H9 (cell line): ENCODE data around the gene ISLR2. TPM values are rescaled to one million over a fixed set of nuclear protein-coding genes. Genes with fewer than 3 reads are reported as not detected.

Experiments used
- DNase-seq: peaks from one replicate; pipeline ENCODE4 v3.0.0-alpha.2; 2017
- H2AFZ ChIP-seq: one replicate; pipeline ENCODE4 v1.6.1; 2013; ENCODE audit warnings: mild to moderate bottlenecking, low read length, control low read depth, moderate library complexity
- H2AK5ac ChIP-seq: 2 replicates; pipeline ENCODE4 v1.6.1; 2013; ENCODE audit warnings: low read length, control low read depth, mixed read lengths; ENCODE audit not compliant: insufficient read length
- H2BK120ac ChIP-seq: one replicate; pipeline ENCODE4 v1.6.1; 2013; ENCODE audit warnings: low read depth, mild to moderate bottlenecking, low read length, control low read depth, inconsistent platforms; ENCODE audit not compliant: poor library complexity, severe bottlenecking
- H2BK12ac ChIP-seq: 2 replicates; pipeline ENCODE4 v1.6.1; 2013; ENCODE audit warnings: low read length, control low read depth, mixed read lengths, low read depth; ENCODE audit not compliant: insufficient read length
- H2BK15ac ChIP-seq: 2 replicates; pipeline ENCODE4 v1.6.1; 2013; ENCODE audit warnings: low read depth, low read length, control low read depth
- H2BK20ac ChIP-seq: one replicate; pipeline ENCODE4 v1.6.1; 2013; ENCODE audit warnings: low read depth, mild to moderate bottlenecking, low read length, control low read depth, inconsistent platforms; ENCODE audit not compliant: poor library complexity, severe bottlenecking
- H2BK5ac ChIP-seq: 2 replicates; pipeline ENCODE4 v1.6.1; 2013; ENCODE audit warnings: low read length, control low read depth, mixed read lengths; ENCODE audit not compliant: insufficient read length
- H3K14ac ChIP-seq: 2 replicates; pipeline ENCODE4 v1.6.1; 2013; ENCODE audit warnings: low read length, control low read depth; ENCODE audit not compliant: insufficient read depth
- H3K18ac ChIP-seq: 2 replicates; pipeline ENCODE4 v1.6.1; 2013; ENCODE audit warnings: low read depth, mild to moderate bottlenecking, mixed read lengths, low read length, control low read depth; ENCODE audit not compliant: insufficient read length
- H3K23ac ChIP-seq: 2 replicates; pipeline ENCODE4 v1.6.1; 2013; ENCODE audit warnings: low read length, control low read depth, mixed read lengths, low read depth; ENCODE audit not compliant: insufficient read length
- H3K23me2 ChIP-seq: 2 replicates; pipeline ENCODE4 v1.6.1; 2013; ENCODE audit warnings: low read depth, mild to moderate bottlenecking, mixed read lengths, low read length, control low read depth; ENCODE audit not compliant: insufficient read length, poor library complexity, severe bottlenecking
- H3K27ac ChIP-seq: 2 replicates; pipeline ENCODE4 v1.5.1; 2013; ENCODE audit warnings: low read length, control low read depth, mixed read lengths, low read depth; ENCODE audit not compliant: insufficient read length
- H3K27me3 ChIP-seq: 2 replicates; pipeline ENCODE4 v1.6.1; 2013; ENCODE audit warnings: low read length, control low read depth, inconsistent platforms; ENCODE audit not compliant: insufficient read depth
- H3K4ac ChIP-seq: 2 replicates; pipeline ENCODE4 v1.6.1; 2013; ENCODE audit warnings: low read depth, mild to moderate bottlenecking, control low read depth, inconsistent platforms, low read length, moderate library complexity
- H3K4me1 ChIP-seq: 2 replicates; pipeline ENCODE4 v1.6.1; 2013; ENCODE audit warnings: low read length, control low read depth, inconsistent platforms; ENCODE audit not compliant: insufficient read depth
- H3K4me2 ChIP-seq: 2 replicates; pipeline ENCODE4 v1.6.1; 2013; ENCODE audit warnings: low read length, control low read depth, mixed read lengths; ENCODE audit not compliant: insufficient read length, insufficient read depth
- H3K56ac ChIP-seq: 2 replicates; pipeline ENCODE4 v1.6.1; 2013; ENCODE audit warnings: low read depth, mild to moderate bottlenecking, mixed read lengths, low read length, control low read depth; ENCODE audit not compliant: insufficient read length
- H3K79me1 ChIP-seq: 2 replicates; pipeline ENCODE4 v1.6.1; 2013; ENCODE audit warnings: low read depth, mild to moderate bottlenecking, moderate library complexity, low read length, control low read depth, inconsistent platforms; ENCODE audit not compliant: insufficient read depth, poor library complexity, severe bottlenecking
- H3K79me2 ChIP-seq: 2 replicates; pipeline ENCODE4 v1.6.1; 2013; ENCODE audit warnings: low read length, control low read depth, inconsistent platforms; ENCODE audit not compliant: insufficient read depth
- H3K9ac ChIP-seq: 2 replicates; pipeline ENCODE4 v1.6.1; 2013; ENCODE audit warnings: low read length, control low read depth, mixed read lengths; ENCODE audit not compliant: insufficient read length; ENCODE audit errors: extremely low read depth
- H3K9me3 ChIP-seq: one replicate; pipeline ENCODE4 v1.6.1; 2013; ENCODE audit warnings: low read depth, low read length, inconsistent platforms; ENCODE audit not compliant: control insufficient read depth
- H3T11ph ChIP-seq: one replicate; pipeline ENCODE4 v1.6.1; 2013; ENCODE audit warnings: mild to moderate bottlenecking, low read length, control low read depth, inconsistent platforms
- H4K20me1 ChIP-seq: one replicate; pipeline ENCODE4 v1.6.1; 2013; ENCODE audit not compliant: control insufficient read depth, insufficient read length, insufficient read depth
- H4K5ac ChIP-seq: 2 replicates; pipeline ENCODE4 v1.6.1; 2013; ENCODE audit warnings: low read depth, mild to moderate bottlenecking, mixed read lengths, low read length, control low read depth; ENCODE audit not compliant: insufficient read length
- H4K8ac ChIP-seq: replicated peaks from 2 replicates; pipeline ENCODE4 v1.6.1; 2013; ENCODE audit warnings: low read length, control low read depth, mixed read lengths, low read depth; ENCODE audit not compliant: insufficient read length
- H4K91ac ChIP-seq: 2 replicates; pipeline ENCODE4 v1.6.1; 2013; ENCODE audit warnings: low read depth, mild to moderate bottlenecking, moderate library complexity, mixed read lengths, low read length, control low read depth; ENCODE audit not compliant: insufficient read length
- H3K27ac Mint-ChIP-seq, 3 experiments: 2 replicates in 2 of 3; 3 replicates in 1 of 3; pipeline ENCODE4 v1.8.0; 2020 to 2021; ENCODE audit warnings: mixed read lengths in 3 of 3, mild to moderate bottlenecking in 1 of 3, moderate library complexity in 1 of 3
- H3K27me3 Mint-ChIP-seq: 2 replicates; pipeline ENCODE4 v1.8.0; 2021; ENCODE audit warnings: low read depth, mild to moderate bottlenecking, moderate library complexity, mixed read lengths
- H3K36me3 Mint-ChIP-seq, 3 experiments: 2 replicates in 2 of 3; 3 replicates in 1 of 3; pipeline ENCODE4 v1.8.0; 2020 to 2021; ENCODE audit warnings: low read depth in 3 of 3, mixed read lengths in 3 of 3; ENCODE audit not compliant: insufficient read depth in 1 of 3
- H3K4me1 Mint-ChIP-seq, 2 experiments: 2 replicates each; pipeline ENCODE4 v1.8.0; 2020; ENCODE audit warnings: mixed read lengths in 2 of 2
- H3K4me3 Mint-ChIP-seq, 2 experiments: 2 replicates in 1 of 2; 3 replicates in 1 of 2; pipeline ENCODE4 v1.8.0; 2020 to 2021; ENCODE audit warnings: mild to moderate bottlenecking in 2 of 2, mixed read lengths in 2 of 2, moderate library complexity in 1 of 2
- H3K9me3 Mint-ChIP-seq, 2 experiments: 2 replicates in 1 of 2; 3 replicates in 1 of 2; pipeline ENCODE4 v1.8.0; 2020; ENCODE audit warnings: mild to moderate bottlenecking in 2 of 2, mixed read lengths in 2 of 2, moderate library complexity in 1 of 2
- WGBS: extraction: QIAGEN DNeasy Blood & Tissue Kit; methylation state at CpG from one replicate; pipeline ENCODE4 v1.1.7; 2013; ENCODE audit warnings: missing lambda C conversion rate, low lambda C conversion rate, mixed read lengths; ENCODE audit not compliant: insufficient read length; ENCODE audit errors: extremely low coverage; 5-methylcytosine and 5-hydroxymethylcytosine counted together
- total RNA-seq: library from RNA; stranded (reverse); gene quantifications from 2 replicates; pipeline ENCODE4 v1.2.1, GENCODE V29; 2021
- TF ChIP-seq, protein P1 (sequence below): fragments of 200-600 bp; sonication (generic); conservative IDR thresholded peaks from 3 replicates; pipeline ENCODE4 v1.8.0; 2021; ENCODE audit warnings: antibody characterized with exemption, mild to moderate bottlenecking

ISLR2 gene
- total RNA-seq, 1 experiment from 2014 or later: 0.09 TPM

DNA sequence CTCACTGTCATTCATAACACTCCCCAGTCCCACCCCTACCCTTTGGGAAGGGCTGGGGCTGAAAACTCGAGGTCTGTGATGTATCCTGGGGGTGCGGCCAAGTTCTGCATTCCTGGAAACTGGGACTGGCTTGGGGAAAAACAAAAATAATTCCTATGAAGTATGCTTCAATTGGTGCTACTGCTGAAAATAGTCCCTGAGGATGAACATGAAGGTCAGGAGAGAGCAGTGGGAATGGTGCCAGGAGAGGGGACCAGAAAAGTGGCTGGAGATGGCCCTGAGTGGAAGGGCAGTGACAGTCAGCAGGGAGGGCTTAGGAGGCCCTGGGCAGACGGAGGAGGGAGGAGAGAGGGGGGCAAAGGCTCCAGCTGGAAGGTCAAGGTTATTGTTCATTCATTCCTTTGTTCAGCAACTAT is 38.3 kb downstream of the ISLR2 start:
- Histone ChIP-seq H3K14ac (no peak overlapping the region), H3K79me1 (no peaks in the 10 kb centered on the region), H3K79me2 (no peaks in the 10 kb centered on the region), H2BK5ac (no peak overlapping the region), H2BK15ac (no peak overlapping the region), H3K56ac (no peak overlapping the region), H3K9ac (no peak overlapping the region), H3K23ac (no peak overlapping the region), H4K91ac (no peak overlapping the region), H4K20me1 (no peaks in the 10 kb centered on the region), H2BK12ac (no peak overlapping the region), H2BK120ac (no peak overlapping the region), H2BK20ac (no peak overlapping the region), H2AFZ (no peak overlapping the region), H3K4ac (no peak overlapping the region), H3K23me2 (no peaks in the 10 kb centered on the region), H3K27me3 (no peaks in the 10 kb centered on the region), H2AK5ac (no peak overlapping the region), H3T11ph (no peak overlapping the region), H4K8ac (no peak overlapping the region), H3K4me2 (no peak overlapping the region), H3K4me1 (peaks cover 3% of the 10 kb centered on the region; the same call in 1 of the 2 replicates), H3K9me3 (no peaks in the 10 kb centered on the region), H4K5ac (no peak overlapping the region), H3K18ac (no peak overlapping the region), H3K27ac (no peak overlapping the region)
- no peak for DNase-seq
- no CpG with 5 or more reads among the region's 3 CpGs for WGBS
- Mint-ChIP-seq H3K4me1 (peaks cover 15 to 33% of the 10 kb centered on the region in 2 experiments), H3K36me3 (no peaks in the 10 kb centered on the region), H3K27me3 (peaks cover 41% of the 10 kb centered on the region), H3K9me3 (peaks cover 2 to 3% of the 10 kb centered on the region in 2 experiments; a peak in 3 of 5 replicates), H3K4me3 (no peak overlapping the region), H3K27ac (peak overlapping the region in 1 of 3 experiments; percentile 27; a peak in 2 of 7 replicates)
- TF ChIP-seq, protein P1, sequence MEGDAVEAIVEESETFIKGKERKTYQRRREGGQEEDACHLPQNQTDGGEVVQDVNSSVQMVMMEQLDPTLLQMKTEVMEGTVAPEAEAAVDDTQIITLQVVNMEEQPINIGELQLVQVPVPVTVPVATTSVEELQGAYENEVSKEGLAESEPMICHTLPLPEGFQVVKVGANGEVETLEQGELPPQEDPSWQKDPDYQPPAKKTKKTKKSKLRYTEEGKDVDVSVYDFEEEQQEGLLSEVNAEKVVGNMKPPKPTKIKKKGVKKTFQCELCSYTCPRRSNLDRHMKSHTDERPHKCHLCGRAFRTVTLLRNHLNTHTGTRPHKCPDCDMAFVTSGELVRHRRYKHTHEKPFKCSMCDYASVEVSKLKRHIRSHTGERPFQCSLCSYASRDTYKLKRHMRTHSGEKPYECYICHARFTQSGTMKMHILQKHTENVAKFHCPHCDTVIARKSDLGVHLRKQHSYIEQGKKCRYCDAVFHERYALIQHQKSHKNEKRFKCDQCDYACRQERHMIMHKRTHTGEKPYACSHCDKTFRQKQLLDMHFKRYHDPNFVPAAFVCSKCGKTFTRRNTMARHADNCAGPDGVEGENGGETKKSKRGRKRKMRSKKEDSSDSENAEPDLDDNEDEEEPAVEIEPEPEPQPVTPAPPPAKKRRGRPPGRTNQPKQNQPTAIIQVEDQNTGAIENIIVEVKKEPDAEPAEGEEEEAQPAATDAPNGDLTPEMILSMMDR: no peak
